NT2/D1 (cell line): ENCODE data around the gene CCNK.

Experiments used
- SUZ12 ChIP-seq: IDR thresholded peaks from 2 replicates; pipeline ENCODE4 v1.6.1; 2011; ENCODE audit not compliant: insufficient read length, insufficient read depth; ENCODE audit errors: extremely low read depth
- YY1 ChIP-seq: IDR thresholded peaks from 2 replicates; pipeline ENCODE4 v1.6.1; 2011; ENCODE audit not compliant: insufficient read length, insufficient read depth

DNA sequence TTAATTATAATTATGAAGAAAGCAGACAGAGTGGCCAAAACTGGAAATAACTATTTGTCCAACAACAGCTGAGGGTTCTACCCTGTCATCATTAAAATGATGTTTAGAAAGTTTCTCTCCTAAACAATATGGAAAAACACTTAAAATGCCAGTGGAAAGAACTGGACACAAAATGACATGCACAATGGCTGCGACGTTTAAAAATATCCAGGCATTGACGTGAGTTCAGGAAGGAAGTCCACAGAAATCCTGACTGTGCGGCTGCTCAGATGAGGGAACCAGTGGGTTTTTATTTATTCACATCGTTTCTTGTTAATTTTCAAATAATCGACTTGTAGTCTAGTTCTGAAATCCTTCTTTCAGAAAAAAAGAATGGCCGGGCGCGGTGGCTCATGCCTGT, 58.3 kb downstream of the CCNK start:
- TF ChIP-seq SUZ12: no peak
- no peak for TF ChIP-seq YY1
